GM12872 (cell line): Measurements from ENCODE around the gene CCNK.

Experiments used
- CTCF ChIP-seq: IDR thresholded peaks from 3 replicates; pipeline ENCODE4 v1.5.1; 2011; ENCODE audit warnings: low read depth, mild to moderate bottlenecking, low read length, moderate library complexity; ENCODE audit not compliant: insufficient read depth

The CCNK gene

GRCh38 chr14:99548255-99548654, 67.0 kb downstream of the CCNK start:
- TF ChIP-seq CTCF = no peak

- TF ChIP-seq CTCF = no peak
Observed at GRCh38 chr14:99548871-99549515, 67.8 kb downstream of the CCNK start.

- TF ChIP-seq CTCF = no peak
Observed at GRCh38 chr14:99549684-99550083, 68.5 kb downstream of the CCNK start.

- no peak for TF ChIP-seq CTCF
Observed at GRCh38 chr14:99550387-99550992, 69.3 kb downstream of the CCNK start.

- TF ChIP-seq CTCF = no peak
Observed at GRCh38 chr14:99551034-99551922, 70.1 kb downstream of the CCNK start.

GRCh38 chr14:99552021-99552553, 70.9 kb downstream of the CCNK start:
- TF ChIP-seq CTCF = no peak

- TF ChIP-seq CTCF = no peak
Observed at GRCh38 chr14:99552572-99553216, 71.5 kb downstream of the CCNK start.
